RPMI7951 (cell line): ENCODE results near the gene DDAH1. TPM values are rescaled to one million over a fixed set of nuclear protein-coding genes. Genes with fewer than 3 reads are reported as not detected.

Experiments
- DNase-seq: peaks from one replicate; pipeline ENCODE4 v3.0.0-alpha.2; 2012; ENCODE audit warnings: low read depth
- total RNA-seq: library from RNA; depleted of rRNA; stranded (reverse); fragments of >200 nt; shearing (Covaris generic); gene quantifications from 2 replicates; pipeline ENCODE4 v1.2.3, GENCODE V29; 2014

DDAH1 gene
- total RNA-seq, 1 experiment from 2014 or later, result 25.5 TPM

DNA sequence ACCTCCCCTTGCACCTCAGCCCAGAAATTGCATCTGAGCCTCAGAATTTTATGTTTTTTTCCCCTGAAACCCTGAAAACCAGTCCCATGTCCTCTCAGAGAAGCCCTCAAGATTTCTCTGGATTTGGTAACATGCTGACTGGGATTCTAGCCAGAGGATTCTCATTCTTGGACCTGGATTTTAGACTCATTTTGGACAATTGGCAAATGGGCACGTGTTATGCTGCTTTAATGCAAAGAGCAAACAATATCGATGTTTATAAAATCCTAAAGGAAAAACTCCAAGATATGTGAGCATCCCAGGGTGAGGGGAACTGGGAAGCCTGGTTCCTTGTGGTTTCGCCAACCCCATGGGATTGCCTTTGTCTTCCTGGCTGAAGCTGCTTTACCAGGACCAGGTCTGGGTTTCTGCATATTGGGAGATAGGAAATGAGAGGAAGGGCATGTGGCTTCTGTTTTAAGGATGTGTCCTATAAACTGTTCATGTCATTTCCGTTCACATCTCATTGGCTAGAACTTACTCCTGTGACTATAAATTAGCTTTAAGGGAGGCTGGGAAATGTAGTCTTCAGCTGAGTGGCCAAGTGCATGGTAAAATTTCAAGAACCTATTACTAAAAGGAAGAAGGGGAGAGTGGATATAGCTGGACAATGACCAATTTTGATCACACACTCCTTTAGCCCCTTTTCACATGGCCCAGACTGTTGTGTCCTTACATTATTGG is 161.4 kb downstream of the DDAH1 start:
- no peak for DNase-seq

DNA sequence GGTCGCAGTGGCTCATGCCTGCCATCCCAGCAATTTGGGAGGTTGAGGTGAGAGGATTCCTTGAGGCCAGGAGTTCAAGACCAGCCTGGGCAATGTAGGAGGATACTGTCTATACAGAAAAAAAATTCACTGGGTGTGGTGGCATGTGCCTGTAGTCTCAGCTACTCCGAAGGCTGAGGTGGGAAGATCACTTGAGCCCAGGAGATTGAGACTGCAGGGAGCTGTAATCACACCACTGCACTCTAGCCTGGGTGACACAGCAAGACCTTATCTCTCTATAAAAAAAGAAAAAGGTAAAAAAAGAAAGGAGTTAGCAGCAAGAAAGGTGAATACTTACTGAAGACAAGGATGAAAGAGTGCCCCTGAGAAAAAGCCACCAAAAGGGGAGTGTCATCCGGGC is 164.8 kb downstream of the DDAH1 start:
- DNase-seq, result no peak

DNA sequence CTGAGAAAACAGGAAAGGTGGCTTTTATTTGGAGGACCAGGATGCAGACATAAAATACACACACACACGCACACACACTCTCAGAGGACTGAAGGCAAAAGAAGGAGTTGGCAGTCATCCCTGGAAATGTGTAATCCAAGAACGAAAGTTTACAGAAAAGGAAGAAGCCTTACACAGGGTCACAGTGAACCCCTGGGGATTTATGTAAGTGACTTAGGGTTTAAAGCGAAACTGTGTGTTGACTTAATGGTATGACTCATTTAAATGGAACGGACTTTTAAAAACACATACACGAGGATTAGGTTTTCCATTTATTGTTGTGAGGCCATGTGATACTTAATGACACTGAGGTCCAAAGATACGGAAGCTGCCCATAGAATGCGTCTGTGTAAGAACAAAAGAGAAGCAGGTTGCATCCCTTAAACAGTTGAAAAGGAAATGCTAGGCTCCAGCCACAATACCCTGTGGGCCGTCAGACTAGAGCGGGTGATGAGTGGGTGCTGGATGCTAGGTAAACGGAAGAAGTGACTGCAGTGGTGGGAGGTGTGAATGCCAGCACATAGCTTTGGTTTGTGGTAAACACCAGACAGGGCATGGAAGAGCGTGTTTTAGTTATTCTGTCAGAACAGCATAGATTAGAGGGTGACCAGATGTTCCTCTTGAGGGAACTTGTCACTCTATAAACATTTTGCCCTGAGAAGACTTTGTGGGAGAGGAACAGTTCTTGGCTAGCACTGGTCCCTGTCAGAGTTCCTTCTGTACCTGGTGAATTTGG is 166.9 kb downstream of the DDAH1 start:
- DNase-seq, result peak; percentile 99

DNA sequence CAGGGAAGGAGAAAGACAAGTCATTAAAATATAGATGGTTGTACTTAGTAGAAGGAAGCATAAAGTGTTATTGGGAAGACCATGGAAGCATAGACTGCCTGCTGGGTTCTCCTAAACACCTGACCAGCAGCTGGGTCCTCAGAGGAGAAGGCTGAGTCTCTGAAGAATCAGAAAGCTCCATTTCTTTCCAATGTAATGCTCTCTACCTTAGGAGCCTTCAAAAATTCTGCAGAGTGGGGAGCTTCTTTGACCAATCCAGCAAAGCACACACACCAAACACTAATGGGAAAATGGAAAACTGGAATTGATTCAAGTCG is 167.5 kb downstream of the DDAH1 start:
- no peak for DNase-seq

DNA sequence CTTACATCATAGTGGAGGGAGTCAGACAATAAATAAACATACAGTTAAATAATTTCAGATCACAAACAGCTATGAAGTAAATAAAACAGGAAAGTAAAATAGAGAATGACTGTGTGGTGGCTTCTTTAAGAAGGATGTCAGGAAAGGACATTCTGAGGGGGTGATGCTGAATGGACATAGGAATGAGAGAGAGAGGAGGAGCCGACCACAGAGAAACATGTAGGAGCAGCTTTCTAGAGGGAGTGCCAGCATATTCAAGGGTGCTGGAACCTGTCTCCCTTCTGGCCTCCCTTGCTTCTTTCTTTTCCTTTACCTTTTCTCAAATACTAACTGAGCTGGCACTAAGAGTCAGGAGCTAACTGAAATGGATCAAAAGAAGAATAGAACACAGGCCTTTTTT is 168.0 kb downstream of the DDAH1 start:
- DNase-seq, result no peak

DNA sequence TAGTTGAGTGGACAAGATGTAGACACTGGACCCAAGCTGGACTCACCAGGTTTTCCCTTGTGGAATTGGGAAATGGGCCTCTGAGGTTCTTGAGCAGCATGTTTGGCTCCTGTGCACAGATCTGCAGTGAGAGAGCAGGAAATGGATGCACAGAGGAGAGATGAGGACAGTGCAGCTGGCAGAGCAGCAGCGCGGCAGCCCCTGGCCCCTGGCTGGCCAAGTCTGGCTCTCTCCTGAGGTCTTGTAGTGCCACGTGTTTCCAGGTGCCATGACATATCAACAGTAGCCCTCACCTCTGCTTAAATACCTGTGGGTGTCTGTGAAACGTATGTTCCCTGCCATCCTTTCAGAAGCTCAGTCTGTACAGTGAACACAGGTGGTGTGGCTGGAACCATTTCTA is 169.3 kb downstream of the DDAH1 start:
- DNase-seq, result no peak

DNA sequence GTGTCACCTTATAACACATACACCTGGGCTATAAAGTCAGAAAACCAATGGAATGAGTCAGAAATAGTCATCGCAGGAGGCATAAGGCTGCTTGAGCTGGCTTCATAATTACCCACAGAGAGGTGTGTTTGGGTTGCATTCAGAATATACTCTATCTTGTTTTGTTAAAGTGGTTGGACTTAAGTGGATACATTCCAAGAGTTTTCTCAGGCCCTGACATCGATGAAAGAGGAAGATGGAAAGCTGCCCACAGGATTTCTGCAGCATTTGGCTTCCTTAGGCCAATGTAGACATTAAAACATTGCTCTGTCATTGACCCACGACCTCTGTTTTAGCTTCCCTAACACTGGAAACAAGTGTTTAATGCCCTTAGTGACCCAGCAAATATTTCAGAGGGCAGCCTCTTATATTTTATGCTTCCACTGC is 169.9 kb downstream of the DDAH1 start:
- DNase-seq, result peak; percentile 51

DNA sequence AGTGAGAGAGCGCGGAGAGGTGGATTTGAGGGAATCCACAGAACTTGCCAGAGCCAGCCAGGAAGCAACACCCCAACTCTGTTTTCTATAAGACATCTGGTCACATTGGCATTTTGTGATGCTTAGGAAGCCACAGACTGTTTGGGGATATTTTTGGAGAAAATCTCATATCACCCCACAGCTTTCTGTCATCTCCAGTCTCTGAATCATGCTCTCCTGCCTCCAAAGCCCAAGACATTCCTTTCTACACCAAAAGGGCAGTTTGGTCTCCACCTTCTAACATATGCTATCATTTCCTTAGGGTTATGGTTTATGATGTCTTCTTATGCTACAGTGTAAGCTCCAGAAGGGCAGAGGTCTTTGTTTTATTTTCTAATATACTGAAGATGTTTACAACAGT is 174.1 kb downstream of the DDAH1 start:
- DNase-seq, result no peak

DNA sequence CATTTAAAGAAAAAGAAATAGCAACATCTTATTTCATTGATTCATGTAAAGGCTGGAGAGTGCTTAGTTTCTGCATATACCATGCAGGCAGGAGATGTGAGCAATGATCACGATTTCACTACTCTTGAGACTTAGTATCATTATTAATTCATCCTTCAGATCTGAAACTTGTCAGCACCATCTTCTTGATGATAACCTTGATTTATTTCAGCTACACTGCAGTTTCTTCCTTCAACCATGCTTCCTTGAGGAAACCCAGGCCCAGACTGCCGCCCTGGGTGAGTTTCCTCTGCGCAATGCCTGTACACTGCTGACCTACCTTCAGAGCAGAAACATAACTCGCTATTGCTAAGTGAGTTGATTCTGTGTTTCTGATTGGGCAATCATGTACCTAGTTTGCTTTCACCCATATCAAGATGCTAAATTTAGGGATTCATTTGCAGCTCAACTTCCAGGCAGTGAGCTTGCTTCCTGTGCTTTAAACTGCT is 175.1 kb downstream of the DDAH1 start:
- no peak for DNase-seq

DNA sequence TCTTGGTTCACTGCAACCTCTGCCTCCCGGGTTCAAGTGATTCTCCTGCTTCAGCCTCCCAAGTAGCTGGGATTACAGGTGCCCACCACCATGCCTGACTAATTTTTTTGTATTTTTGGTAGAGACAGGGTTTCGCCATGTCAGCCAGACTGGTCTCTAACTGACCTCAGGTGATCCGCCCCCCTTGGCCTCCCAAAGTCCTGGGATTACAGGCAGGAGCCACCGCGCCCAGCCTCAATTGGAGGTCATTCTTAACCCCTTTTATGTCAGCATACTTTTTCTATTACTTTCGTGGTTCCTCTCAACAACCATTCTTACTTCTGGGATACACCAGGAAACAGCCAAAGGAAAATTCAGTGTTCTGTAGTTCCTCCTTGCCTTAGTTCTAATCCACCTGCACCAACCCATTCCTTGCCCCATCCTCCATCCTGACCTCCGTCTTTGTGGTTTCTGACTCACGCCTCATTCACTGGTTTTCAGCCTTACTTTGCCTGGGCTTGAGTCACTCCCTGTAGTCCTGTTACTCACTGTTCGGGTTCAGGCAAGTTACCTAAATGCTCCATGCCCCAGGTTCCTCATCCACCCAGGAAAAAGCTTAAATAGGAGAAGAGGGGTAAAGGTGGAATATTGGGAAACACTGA is 175.6 kb downstream of the DDAH1 start:
- DNase-seq, result peak; percentile 89

DNA sequence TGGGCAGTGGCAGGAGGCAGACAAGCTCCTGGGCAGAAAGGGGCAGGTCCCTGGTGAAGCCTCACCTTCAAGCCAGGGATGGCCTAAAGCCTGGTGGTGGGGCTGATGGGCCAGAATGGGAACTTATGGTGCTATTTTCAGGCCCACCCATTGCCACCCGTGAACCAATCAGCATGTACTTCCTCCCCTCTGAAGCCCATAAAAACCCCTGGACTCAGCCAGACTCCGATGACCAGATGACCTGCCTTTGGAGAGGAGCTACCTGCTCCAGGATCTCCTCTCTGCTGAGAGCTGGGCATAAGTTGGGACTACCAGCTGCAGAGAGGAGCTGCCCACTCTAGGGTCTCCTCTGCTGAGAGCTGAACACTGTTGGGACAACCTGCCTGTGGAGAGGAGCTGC is 180.8 kb downstream of the DDAH1 start:
- DNase-seq, result no peak

DNA sequence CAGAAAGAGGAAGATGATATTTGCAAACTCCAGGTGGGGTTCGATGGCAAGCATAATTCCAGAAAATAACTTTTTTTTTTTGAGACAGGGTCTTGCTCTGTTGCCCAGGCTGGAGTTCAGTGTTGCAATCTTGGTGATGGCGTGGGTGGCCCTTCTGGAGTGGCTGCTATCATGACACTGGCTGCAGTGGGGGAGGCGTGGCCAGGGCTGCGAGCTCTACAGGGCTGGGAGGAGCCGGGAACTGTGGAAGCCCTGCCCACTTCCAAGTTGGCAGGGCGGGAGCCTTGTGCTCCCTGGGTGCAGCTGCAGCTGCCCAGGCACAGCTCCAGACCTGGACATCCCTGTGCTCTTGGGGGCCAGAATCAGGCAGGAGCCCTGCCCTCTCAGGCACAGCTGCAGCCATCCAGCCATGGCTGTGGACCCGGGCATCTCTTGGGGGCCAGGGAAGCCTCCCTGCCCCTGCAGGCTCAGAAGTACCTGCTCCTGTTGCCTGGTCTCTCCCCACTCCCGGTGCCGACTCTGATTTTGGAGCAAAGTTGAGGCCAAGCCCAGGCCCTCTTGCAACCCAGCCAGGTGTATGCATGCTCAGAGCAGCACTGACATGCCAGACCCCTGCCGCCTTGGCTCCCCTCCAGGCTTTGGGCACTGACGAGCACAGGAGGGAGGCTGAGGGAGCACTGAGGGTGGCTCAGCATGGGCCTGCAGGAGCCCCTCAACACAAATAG is 181.3 kb downstream of the DDAH1 start:
- peak; percentile 54 for DNase-seq

DNA sequence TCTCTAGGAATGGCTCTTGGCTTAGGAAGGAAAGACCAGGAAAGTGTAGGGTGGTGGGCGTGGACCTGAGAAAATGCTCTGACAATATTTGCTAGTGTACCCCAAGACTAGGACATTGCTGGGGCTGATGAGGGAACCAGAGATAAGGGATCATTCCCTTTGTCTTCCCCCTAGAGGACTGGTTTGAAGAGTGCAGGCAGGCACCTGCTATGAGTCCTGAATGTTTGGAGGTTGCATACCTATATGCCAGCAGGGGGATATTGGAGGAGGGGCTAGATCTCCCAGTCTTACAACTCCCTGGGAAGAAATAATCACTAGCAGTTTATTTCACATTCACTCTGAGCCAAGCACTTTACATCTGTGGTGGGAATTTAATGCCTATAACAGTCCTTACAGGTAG is 182.5 kb downstream of the DDAH1 start:
- DNase-seq, result no peak

DNA sequence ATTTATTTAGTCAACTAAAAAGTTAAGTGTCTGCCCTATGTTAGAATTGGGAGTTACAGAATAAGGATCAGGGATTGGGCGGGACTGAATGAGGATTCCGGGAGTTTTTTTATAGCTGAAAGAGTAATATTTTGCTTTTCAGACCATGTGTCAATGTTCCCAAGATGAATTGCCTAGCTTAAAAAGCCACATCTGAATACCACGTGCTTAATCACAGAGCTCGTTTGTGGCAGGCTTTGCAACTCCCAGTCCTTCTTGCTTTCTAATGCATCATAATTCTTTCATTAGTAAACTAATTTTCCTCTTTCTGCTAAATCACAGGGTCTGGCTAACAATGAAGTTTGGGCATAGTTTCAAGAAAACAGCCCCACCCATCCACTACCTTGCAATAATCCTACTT is 184.3 kb downstream of the DDAH1 start:
- DNase-seq, result no peak

DNA sequence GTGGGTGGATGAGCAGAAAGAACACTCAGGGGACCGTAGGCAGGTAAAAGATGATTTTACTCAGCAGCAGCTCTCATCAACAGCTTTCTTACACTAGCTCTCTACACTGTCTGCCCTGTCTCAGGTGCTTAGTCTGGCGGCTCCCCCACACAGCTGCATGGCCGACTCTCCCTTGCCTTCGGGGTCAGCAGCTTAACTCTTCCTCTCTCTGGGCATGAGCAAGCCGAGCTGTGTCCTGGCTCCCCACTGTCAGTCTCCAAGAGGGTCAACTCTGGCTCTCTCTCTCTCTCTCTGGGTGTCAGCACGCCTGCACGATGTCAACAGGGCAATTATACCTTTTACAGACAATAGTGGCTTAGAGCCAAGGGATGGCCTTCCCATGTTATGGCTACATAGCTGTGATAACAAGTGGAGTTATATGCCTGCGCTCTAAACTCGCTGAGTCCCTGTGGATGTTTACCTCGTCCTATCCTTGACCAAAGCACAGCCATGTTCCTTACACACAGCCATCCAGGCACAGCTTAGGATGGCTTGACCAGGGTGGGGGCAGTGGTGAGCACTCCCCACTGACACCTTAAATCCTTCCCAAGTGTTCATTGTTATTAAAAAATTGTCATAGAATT is 185.4 kb downstream of the DDAH1 start:
- no peak for DNase-seq

DNA sequence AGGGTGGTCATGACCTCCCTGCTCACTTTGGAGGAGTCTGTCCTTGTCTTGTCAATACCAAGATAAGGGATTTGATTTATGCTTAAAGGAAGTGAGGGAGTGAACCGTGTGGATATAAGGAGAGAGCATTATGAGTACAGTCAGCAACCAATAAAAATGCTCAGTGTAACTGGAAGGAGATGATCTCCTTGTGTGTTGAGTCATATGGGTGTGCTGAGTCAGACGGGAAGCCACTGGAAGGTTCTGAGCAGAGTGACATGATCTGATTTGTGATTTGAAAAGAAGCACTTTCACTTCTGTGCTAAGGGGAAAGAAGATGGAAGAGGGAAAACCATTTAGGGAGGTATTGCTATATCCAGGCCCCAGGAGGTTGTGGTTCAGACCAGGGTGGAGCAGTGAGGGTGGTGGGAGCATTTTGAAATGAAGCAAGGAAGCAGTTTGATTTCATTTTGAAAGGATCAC is 186.1 kb downstream of the DDAH1 start:
- DNase-seq, result peak; percentile 97

DNA sequence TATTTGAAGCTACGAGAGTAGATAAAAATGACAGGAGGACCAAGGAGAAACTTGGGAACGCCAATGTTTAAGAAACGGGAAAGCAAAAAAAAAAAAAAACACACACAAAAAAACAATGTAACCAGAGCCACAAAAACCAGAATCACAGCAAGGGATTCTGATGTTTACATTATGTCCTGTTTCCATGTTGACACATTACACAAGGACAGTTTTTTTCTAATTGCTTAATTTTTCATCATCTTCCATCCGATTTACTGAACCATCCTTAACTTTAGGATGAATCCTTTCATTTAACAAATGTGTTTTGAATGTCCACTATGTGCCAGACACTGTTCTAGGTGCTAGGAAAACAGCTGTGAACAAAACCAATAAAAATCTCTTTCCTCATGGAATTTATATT is 187.2 kb downstream of the DDAH1 start:
- no peak for DNase-seq

DNA sequence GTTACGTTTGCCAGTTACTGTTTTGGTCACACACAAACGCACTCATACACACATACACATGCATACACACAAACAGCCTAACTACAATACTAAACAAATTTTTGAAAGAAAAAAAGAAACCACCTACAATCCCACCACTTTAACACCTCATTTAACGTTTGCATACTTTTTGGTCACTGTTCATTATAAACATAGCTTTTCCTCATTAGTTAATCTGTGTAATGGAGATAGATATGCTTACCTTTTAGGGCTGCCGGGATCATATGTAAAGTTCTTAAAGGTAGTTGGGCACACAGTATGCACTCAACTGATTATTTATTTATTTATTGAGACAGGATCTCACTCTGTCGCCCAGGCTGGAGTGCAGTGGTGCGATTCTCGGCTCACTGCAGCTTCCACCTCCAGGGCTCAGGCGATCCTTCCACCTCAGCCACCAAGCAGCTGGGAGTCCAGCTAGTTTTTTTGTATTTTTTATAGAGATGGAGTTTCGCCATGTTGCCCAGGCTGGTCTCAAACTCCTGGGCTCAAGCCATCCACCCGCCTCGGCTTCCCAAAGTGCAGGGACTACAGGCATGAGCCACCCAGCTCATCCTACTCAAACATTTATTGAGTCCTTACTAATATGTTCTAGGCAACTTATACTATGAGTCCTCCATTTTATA is 187.8 kb downstream of the DDAH1 start:
- no peak for DNase-seq

DNA sequence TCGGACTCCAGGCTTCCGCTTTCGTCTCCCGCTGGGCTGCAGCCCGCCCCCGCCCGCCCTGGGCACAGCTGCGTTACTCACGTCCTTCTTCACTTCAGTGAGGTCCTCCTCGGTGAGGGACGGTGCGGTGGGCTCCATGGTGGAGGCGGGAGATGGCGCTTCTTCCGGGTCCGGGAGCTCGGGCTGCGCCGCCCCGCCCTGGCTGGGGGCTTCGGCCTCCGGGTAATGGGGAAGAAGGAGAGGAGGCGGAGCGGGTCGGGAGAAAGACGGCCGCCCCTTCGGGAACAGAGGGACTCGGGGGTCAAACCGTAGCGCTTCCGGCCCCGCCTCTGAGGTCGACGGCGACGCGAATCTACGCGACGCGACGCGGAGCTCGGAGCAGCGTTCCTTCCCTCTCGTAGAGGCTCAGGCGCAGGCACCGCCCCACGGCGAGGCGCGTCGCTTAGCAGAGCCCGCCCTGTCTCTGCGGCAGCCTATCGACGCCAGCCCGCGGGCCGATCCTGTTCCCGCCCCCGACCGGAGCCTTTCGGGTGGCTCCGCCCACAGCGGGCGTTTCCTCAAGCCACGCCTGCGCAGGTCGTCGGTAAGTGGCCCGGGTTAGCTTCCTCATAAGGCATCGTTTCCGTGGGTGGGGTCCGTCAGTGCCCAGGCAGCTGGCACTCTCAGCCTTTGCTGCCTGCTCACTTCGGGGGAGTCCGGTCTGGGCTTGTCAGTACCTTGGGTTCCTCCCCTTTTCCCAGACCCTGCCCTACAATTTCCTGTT is 188.6 kb downstream of the DDAH1 start, which contains the start of gene BCL10:
Gene BCL10, minus strand, starts transcription at position 418 of the 763 bp plus-strand sequence. Its CDS starts 280 bp downstream, at position 138.
- DNase-seq, result peak; percentile 99

DNA sequence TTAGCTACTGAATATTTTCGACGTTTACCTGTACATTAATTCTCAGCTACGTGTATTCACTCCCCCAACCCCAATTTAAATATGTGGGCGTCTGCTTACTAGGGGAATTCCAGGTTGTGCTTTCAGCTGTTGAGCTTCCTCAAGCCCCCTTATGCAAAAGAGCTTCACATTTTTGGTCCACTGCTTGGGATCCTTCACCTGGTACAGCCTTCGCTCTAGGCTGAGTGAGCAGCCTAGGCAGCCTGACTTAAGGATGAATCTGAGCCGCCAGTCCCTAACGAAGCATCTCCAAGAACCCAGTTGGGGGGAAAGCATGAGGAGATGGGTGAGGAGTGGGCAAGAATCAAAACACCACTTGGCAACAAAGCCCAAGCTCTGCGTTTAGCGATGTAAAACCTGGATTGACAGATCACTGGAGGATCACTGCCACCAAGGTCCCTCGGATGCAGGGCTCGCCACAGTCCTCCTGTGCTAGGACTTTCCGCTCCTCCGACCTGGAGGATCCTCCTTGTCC is 189.2 kb downstream of the DDAH1 start:
- DNase-seq, result no peak
